H9 (cell line): ENCODE measurements around the gene KCNH5. TPM values are rescaled to one million over a fixed set of nuclear protein-coding genes. Genes with fewer than 3 reads are reported as not detected.

ENCODE experiments used
- DNase-seq: peaks from one replicate; pipeline ENCODE4 v3.0.0-alpha.2; 2017
- H2AFZ ChIP-seq: one replicate; pipeline ENCODE4 v1.6.1; 2013; ENCODE audit warnings: mild to moderate bottlenecking, low read length, control low read depth, moderate library complexity
- H2AK5ac ChIP-seq: 2 replicates; pipeline ENCODE4 v1.6.1; 2013; ENCODE audit warnings: low read length, control low read depth, mixed read lengths; ENCODE audit not compliant: insufficient read length
- H2BK120ac ChIP-seq: one replicate; pipeline ENCODE4 v1.6.1; 2013; ENCODE audit warnings: low read depth, mild to moderate bottlenecking, low read length, control low read depth, inconsistent platforms; ENCODE audit not compliant: poor library complexity, severe bottlenecking
- H2BK12ac ChIP-seq: 2 replicates; pipeline ENCODE4 v1.6.1; 2013; ENCODE audit warnings: low read length, control low read depth, mixed read lengths, low read depth; ENCODE audit not compliant: insufficient read length
- H2BK15ac ChIP-seq: 2 replicates; pipeline ENCODE4 v1.6.1; 2013; ENCODE audit warnings: low read depth, low read length, control low read depth
- H2BK20ac ChIP-seq: one replicate; pipeline ENCODE4 v1.6.1; 2013; ENCODE audit warnings: low read depth, mild to moderate bottlenecking, low read length, control low read depth, inconsistent platforms; ENCODE audit not compliant: poor library complexity, severe bottlenecking
- H2BK5ac ChIP-seq: 2 replicates; pipeline ENCODE4 v1.6.1; 2013; ENCODE audit warnings: low read length, control low read depth, mixed read lengths; ENCODE audit not compliant: insufficient read length
- H3K14ac ChIP-seq: 2 replicates; pipeline ENCODE4 v1.6.1; 2013; ENCODE audit warnings: low read length, control low read depth; ENCODE audit not compliant: insufficient read depth
- H3K18ac ChIP-seq: 2 replicates; pipeline ENCODE4 v1.6.1; 2013; ENCODE audit warnings: low read depth, mild to moderate bottlenecking, mixed read lengths, low read length, control low read depth; ENCODE audit not compliant: insufficient read length
- H3K23ac ChIP-seq: 2 replicates; pipeline ENCODE4 v1.6.1; 2013; ENCODE audit warnings: low read length, control low read depth, mixed read lengths, low read depth; ENCODE audit not compliant: insufficient read length
- H3K23me2 ChIP-seq: 2 replicates; pipeline ENCODE4 v1.6.1; 2013; ENCODE audit warnings: low read depth, mild to moderate bottlenecking, mixed read lengths, low read length, control low read depth; ENCODE audit not compliant: insufficient read length, poor library complexity, severe bottlenecking
- H3K27ac ChIP-seq: 2 replicates; pipeline ENCODE4 v1.5.1; 2013; ENCODE audit warnings: low read length, control low read depth, mixed read lengths, low read depth; ENCODE audit not compliant: insufficient read length
- H3K27me3 ChIP-seq: 2 replicates; pipeline ENCODE4 v1.6.1; 2013; ENCODE audit warnings: low read length, control low read depth, inconsistent platforms; ENCODE audit not compliant: insufficient read depth
- H3K4ac ChIP-seq: 2 replicates; pipeline ENCODE4 v1.6.1; 2013; ENCODE audit warnings: low read depth, mild to moderate bottlenecking, control low read depth, inconsistent platforms, low read length, moderate library complexity
- H3K4me1 ChIP-seq: 2 replicates; pipeline ENCODE4 v1.6.1; 2013; ENCODE audit warnings: low read length, control low read depth, inconsistent platforms; ENCODE audit not compliant: insufficient read depth
- H3K4me2 ChIP-seq: 2 replicates; pipeline ENCODE4 v1.6.1; 2013; ENCODE audit warnings: low read length, control low read depth, mixed read lengths; ENCODE audit not compliant: insufficient read length, insufficient read depth
- H3K56ac ChIP-seq: 2 replicates; pipeline ENCODE4 v1.6.1; 2013; ENCODE audit warnings: low read depth, mild to moderate bottlenecking, mixed read lengths, low read length, control low read depth; ENCODE audit not compliant: insufficient read length
- H3K79me1 ChIP-seq: 2 replicates; pipeline ENCODE4 v1.6.1; 2013; ENCODE audit warnings: low read depth, mild to moderate bottlenecking, moderate library complexity, low read length, control low read depth, inconsistent platforms; ENCODE audit not compliant: insufficient read depth, poor library complexity, severe bottlenecking
- H3K79me2 ChIP-seq: 2 replicates; pipeline ENCODE4 v1.6.1; 2013; ENCODE audit warnings: low read length, control low read depth, inconsistent platforms; ENCODE audit not compliant: insufficient read depth
- H3K9ac ChIP-seq: 2 replicates; pipeline ENCODE4 v1.6.1; 2013; ENCODE audit warnings: low read length, control low read depth, mixed read lengths; ENCODE audit not compliant: insufficient read length; ENCODE audit errors: extremely low read depth
- H3K9me3 ChIP-seq: one replicate; pipeline ENCODE4 v1.6.1; 2013; ENCODE audit warnings: low read depth, low read length, inconsistent platforms; ENCODE audit not compliant: control insufficient read depth
- H3T11ph ChIP-seq: one replicate; pipeline ENCODE4 v1.6.1; 2013; ENCODE audit warnings: mild to moderate bottlenecking, low read length, control low read depth, inconsistent platforms
- H4K20me1 ChIP-seq: one replicate; pipeline ENCODE4 v1.6.1; 2013; ENCODE audit not compliant: control insufficient read depth, insufficient read length, insufficient read depth
- H4K5ac ChIP-seq: 2 replicates; pipeline ENCODE4 v1.6.1; 2013; ENCODE audit warnings: low read depth, mild to moderate bottlenecking, mixed read lengths, low read length, control low read depth; ENCODE audit not compliant: insufficient read length
- H4K8ac ChIP-seq: replicated peaks from 2 replicates; pipeline ENCODE4 v1.6.1; 2013; ENCODE audit warnings: low read length, control low read depth, mixed read lengths, low read depth; ENCODE audit not compliant: insufficient read length
- H4K91ac ChIP-seq: 2 replicates; pipeline ENCODE4 v1.6.1; 2013; ENCODE audit warnings: low read depth, mild to moderate bottlenecking, moderate library complexity, mixed read lengths, low read length, control low read depth; ENCODE audit not compliant: insufficient read length
- H3K27ac Mint-ChIP-seq, 3 experiments: 2 replicates in 2 of 3; 3 replicates in 1 of 3; pipeline ENCODE4 v1.8.0; 2020 to 2021; ENCODE audit warnings: mixed read lengths in 3 of 3, mild to moderate bottlenecking in 1 of 3, moderate library complexity in 1 of 3
- H3K27me3 Mint-ChIP-seq: 2 replicates; pipeline ENCODE4 v1.8.0; 2021; ENCODE audit warnings: low read depth, mild to moderate bottlenecking, moderate library complexity, mixed read lengths
- H3K36me3 Mint-ChIP-seq, 3 experiments: 2 replicates in 2 of 3; 3 replicates in 1 of 3; pipeline ENCODE4 v1.8.0; 2020 to 2021; ENCODE audit warnings: low read depth in 3 of 3, mixed read lengths in 3 of 3; ENCODE audit not compliant: insufficient read depth in 1 of 3
- H3K4me1 Mint-ChIP-seq, 2 experiments: 2 replicates each; pipeline ENCODE4 v1.8.0; 2020; ENCODE audit warnings: mixed read lengths in 2 of 2
- H3K4me3 Mint-ChIP-seq, 2 experiments: 2 replicates in 1 of 2; 3 replicates in 1 of 2; pipeline ENCODE4 v1.8.0; 2020 to 2021; ENCODE audit warnings: mild to moderate bottlenecking in 2 of 2, mixed read lengths in 2 of 2, moderate library complexity in 1 of 2
- H3K9me3 Mint-ChIP-seq, 2 experiments: 2 replicates in 1 of 2; 3 replicates in 1 of 2; pipeline ENCODE4 v1.8.0; 2020; ENCODE audit warnings: mild to moderate bottlenecking in 2 of 2, mixed read lengths in 2 of 2, moderate library complexity in 1 of 2
- WGBS: extraction: QIAGEN DNeasy Blood & Tissue Kit; methylation state at CpG from one replicate; pipeline ENCODE4 v1.1.7; 2013; ENCODE audit warnings: missing lambda C conversion rate, low lambda C conversion rate, mixed read lengths; ENCODE audit not compliant: insufficient read length; ENCODE audit errors: extremely low coverage; 5-methylcytosine and 5-hydroxymethylcytosine counted together
- total RNA-seq: library from RNA; stranded (reverse); gene quantifications from 2 replicates; pipeline ENCODE4 v1.2.1, GENCODE V29; 2021
- TF ChIP-seq, protein P1 (sequence below): fragments of 200-600 bp; sonication (generic); conservative IDR thresholded peaks from 3 replicates; pipeline ENCODE4 v1.8.0; 2021; ENCODE audit warnings: antibody characterized with exemption, mild to moderate bottlenecking

KCNH5 gene
- total RNA-seq, 1 experiment from 2014 or later = 0.42 TPM

DNA sequence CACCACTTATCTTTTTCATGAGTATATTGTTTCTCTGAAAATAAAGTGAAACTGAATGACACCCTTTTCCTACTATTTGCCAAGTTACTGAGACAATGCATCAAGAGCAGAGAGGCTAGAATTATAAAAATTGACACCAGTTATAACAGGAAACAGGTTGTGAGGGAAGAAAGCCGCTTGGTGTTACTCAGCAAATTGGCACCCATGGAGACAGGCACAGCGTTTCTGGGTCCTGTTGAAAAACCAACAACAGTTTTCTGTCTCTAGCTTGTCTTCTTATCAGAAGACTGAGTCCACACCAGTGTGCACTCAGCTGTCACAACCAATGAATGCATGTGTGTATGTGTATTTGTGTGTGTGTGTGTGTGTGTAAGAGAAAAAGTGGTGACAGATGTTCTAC, 267.7 kb downstream of the KCNH5 start:
- Mint-ChIP-seq H3K27me3 (peaks cover 49% of the 10 kb centered on the region), H3K4me3 (no peak overlapping the region), H3K27ac (no peak overlapping the region), H3K36me3 (peaks cover 0 to 13% (median 0%) of the 10 kb centered on the region in 3 experiments; a peak in 4 of 7 replicates), H3K4me1 (peaks cover 23 to 45% of the 10 kb centered on the region in 2 experiments), H3K9me3 (peaks cover 3 to 19% of the 10 kb centered on the region in 2 experiments; a peak in 4 of 5 replicates)
- H2AFZ ChIP-seq = no peak overlapping the region
- no peak overlapping the region for H4K91ac ChIP-seq
- no peak overlapping the region for H4K5ac ChIP-seq
- no peak overlapping the region for H2BK120ac ChIP-seq
- H3T11ph ChIP-seq = no peak overlapping the region
- H3K79me1 ChIP-seq = no peaks in the 10 kb centered on the region
- no peak overlapping the region for H3K27ac ChIP-seq
- H3K9me3 ChIP-seq = no peaks in the 10 kb centered on the region
- no peak overlapping the region for H2BK12ac ChIP-seq
- H3K4me1 ChIP-seq = peaks cover 2% of the 10 kb centered on the region; the same call in 1 of the 2 replicates
- no peak overlapping the region for H3K56ac ChIP-seq
- TF ChIP-seq, protein P1, sequence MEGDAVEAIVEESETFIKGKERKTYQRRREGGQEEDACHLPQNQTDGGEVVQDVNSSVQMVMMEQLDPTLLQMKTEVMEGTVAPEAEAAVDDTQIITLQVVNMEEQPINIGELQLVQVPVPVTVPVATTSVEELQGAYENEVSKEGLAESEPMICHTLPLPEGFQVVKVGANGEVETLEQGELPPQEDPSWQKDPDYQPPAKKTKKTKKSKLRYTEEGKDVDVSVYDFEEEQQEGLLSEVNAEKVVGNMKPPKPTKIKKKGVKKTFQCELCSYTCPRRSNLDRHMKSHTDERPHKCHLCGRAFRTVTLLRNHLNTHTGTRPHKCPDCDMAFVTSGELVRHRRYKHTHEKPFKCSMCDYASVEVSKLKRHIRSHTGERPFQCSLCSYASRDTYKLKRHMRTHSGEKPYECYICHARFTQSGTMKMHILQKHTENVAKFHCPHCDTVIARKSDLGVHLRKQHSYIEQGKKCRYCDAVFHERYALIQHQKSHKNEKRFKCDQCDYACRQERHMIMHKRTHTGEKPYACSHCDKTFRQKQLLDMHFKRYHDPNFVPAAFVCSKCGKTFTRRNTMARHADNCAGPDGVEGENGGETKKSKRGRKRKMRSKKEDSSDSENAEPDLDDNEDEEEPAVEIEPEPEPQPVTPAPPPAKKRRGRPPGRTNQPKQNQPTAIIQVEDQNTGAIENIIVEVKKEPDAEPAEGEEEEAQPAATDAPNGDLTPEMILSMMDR = no peak
- H4K20me1 ChIP-seq = no peaks in the 10 kb centered on the region
- no CpG with 5 or more reads among the region's 2 CpGs for WGBS
- no peaks in the 10 kb centered on the region for H3K23me2 ChIP-seq
- no peak for DNase-seq
- no peaks in the 10 kb centered on the region for H3K27me3 ChIP-seq
- H3K23ac ChIP-seq = no peak overlapping the region
- H3K18ac ChIP-seq = no peak overlapping the region
- H3K4me2 ChIP-seq = no peak overlapping the region
- H3K79me2 ChIP-seq = no peaks in the 10 kb centered on the region
- H2BK20ac ChIP-seq = no peak overlapping the region
- H4K8ac ChIP-seq = no peak overlapping the region
- no peak overlapping the region for H2AK5ac ChIP-seq
- H2BK15ac ChIP-seq = no peak overlapping the region
- no peak overlapping the region for H3K9ac ChIP-seq
- H3K4ac ChIP-seq = no peak overlapping the region
- no peak overlapping the region for H3K14ac ChIP-seq
- H2BK5ac ChIP-seq = no peak overlapping the region
